Left kidney (tissue), 2 donors: ENCODE data around the gene PRKAG1. TPM values are rescaled to one million over a fixed set of nuclear protein-coding genes. Genes with fewer than 3 reads are reported as not detected.

ENCODE experiments used
- DNase-seq: peaks from one replicate; pipeline ENCODE4 v3.0.0-alpha.2; 2013
- polyA plus RNA-seq: library from polyadenylated mRNA; unstranded; fragments of 120-200 nt; gene quantifications from one replicate; pipeline ENCODE4 v1.2.1, GENCODE V29; 2013; ENCODE audit not compliant: insufficient read length

Gene PRKAG1
- polyA plus RNA-seq, 1 donor = 95.8 TPM

DNA sequence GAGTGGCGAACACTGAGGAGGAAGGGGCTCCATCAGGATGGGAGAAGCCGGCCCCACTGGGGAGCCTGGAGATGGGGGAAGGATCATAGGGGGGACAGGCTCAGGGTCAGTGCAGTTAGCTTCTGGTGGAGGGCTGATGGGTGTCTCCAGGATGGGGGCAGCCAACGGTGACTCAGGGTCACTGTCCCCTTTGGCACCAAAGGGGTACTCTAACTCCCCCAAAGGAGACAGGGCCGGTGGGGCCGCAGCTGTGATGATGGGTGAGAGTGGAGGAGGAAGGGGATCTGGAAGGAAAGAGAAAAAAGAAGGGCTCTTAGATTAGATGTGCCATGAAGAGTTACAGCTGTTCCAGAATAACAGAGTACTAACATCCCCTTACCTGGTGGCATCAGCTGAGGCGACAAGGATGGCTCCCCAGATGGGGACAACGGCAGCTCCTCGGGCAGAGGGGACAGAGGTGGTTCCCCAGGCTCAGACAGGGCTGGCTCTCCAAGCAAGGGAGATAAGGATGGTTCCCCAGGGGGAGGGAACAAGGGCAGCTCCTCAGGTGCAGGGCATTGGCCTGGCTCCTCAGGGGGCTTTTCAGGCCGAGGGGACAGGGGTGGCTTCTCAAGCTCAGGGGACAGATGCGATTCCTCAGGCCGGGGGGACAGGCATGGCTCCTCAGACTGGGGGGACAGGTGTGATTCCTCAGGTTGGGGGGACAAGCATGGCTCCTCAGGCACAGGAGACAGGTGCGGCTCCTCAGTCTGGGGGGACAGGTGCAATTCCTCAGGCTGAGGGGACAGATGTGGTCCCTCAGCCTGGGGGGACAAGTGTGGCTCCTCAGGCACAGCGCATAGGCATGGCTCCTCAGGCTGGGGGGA is 32.2 kb upstream of the PRKAG1 start:
- DNase-seq = no peak

DNA sequence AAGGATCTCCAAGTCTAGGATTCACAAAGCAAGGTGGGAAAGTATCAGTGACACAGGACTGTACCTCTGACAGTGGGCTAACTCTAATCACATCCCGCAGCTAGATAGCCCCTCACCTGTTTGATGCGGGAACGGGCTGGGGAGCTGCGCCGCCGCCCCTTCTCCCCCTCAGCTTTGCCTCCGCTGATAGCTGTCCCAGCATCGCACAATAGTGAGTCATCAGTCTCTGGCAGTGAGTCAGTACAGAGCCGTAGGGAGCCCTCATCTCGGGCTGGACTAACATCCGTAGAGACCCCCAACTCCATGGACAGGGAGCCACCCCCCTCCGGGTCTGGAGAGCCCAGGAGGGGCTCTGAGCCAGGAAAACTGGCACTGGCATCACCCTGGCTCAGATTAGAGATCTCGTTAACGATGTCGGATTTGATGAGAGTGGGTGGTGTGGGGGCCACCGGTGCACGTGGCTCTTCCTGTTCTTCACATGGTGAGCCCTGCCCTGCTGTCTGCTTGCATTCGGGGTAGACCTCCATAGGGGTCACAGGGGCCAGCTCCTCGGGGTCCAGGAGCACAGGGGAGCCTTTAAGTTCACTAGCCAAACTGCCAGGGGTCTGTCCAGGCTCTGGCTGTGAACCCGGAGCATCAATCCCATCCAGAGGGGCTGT is 31.1 kb upstream of the PRKAG1 start:
- DNase-seq = no peak

DNA sequence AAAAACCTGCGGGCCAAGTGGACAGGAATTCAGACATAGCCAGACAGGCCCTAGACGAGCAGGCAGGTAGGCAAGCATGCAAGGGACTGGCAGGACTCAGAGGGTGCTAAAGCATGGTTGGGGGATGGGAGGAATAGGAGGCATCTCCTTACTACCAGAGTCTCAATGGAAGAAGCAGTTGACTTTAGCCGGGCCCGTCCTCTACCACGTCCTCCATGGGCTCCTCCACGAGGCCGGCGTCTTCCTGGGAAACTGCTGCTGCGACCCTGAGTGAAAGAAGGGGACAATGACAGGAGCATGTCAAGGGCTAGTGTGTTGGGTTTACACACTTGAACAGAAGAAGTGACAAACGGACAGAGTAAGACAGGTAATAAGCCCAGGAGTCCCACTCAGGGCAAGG is 30.4 kb upstream of the PRKAG1 start:
- no peak for DNase-seq

DNA sequence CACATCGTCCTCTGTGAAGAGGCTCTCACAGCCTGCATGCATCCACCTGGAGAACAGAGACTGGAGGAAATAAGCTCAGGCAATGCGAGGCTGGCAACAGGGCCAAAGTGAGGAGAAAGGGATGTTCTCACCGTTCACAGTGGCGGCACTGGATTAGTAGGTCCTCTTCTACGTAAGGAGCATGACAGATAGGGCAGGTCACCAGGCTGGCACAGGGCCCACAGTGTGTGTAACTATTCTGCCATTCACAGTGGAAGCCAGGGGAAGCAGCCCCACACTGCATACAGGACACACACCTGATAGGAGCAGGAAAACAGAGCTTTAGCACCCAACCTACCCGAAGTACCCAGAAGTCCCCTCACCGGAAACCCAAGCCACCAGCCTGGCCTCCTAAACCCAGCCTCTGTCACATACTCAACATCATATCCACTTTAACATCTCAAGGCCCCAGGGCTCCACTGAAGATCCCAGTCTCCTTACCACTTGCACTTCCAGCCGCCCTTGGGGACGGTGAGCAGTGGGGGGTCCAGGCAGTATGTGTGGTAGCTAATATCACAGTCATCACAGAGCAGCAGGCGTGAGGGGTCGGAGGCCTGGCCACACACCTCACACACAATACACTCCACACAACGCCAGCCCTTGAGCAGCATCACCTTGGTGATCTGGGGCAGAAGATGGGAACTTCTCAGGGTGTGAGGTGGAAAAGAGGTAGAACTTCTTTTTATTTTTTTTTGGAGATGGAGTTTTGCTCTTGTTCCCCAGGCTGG is 27.7 kb upstream of the PRKAG1 start:
- DNase-seq = no peak

DNA sequence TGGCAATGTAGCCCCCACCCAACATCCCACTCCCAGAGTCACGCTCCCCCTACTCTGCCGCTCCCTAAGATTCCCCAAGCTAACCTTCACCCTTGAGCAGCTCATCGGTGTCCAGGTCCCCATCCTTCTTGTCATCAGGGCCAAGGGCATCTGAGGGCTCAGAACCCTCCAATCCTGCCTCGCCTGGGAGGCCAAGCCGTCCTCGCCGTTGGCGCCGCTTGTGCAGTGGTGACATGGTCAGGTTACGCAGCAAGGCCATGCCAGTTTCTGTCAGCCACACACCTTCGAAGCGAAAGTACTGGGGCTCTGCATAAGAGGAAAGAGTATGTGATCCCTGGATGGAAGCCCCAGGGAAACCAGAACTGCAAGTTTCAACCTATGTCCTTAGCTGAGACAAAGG is 26.1 kb upstream of the PRKAG1 start:
- no peak for DNase-seq

DNA sequence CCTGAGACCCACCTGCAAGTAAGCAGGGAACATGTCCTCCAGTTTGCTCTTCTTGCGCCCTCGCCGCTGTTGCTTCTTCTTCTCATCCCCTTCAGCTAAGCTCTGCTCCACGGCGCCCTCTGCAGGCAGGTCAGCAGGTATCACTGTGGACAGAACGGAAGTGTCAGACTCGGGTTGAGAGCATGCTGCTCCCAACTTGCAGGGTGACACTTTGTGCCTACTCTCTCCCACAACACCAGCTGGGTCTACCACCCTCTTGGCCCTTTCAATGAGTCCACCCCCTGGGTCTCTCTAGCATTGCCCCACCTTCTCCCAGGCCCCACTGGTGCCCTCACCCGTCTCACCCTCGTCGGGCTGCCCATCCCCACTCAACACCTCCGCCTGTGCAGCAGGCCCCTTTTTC is 25.3 kb upstream of the PRKAG1 start:
- no peak for DNase-seq

DNA sequence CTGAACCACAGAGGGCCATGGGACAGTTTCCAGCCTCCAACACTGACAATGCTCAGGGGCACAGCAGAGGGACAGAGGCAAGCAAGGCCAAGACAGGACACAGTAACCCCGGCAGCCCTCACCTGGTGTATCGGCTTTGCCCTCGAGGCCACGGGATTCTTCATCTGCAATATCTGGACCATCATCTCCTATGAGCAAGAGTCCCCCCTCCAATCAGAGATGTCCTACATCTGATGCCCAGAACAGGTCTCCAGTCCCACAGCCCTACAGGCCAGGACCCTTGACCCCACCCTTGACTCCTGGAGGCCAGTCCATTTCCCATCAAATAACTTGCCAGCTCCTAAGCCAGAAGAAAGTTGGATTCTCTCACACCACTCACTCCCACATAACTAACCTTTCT is 24.7 kb upstream of the PRKAG1 start:
- no peak for DNase-seq

DNA sequence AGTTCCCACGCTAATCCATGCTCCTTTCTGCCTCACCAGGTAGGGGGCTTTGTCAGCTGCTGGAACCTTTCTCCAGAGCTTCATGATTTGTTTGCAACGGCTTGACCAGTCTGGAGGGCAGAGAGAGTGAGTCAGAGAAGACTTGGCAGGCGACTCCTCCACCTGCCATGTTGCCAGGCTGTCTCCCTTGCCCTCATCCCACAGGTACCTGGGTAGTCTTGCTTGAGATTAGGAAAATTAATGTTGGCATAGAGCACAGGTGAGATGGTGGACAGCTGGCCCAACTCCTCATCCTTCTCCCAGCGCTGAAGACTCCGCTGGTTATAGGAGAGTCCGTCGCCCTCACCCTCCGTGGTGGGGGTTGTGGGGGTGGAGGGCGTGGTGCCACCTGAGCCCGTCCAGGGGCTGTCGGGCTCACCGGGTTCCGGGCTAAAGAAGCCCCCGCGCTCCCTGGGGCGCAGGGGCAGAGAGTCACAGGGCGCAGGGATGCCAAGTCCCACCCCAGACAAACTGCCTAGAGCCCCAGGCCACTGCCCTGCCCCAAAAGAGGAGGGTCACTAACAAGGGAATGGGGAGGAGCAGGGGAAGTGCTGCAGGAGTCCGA is 23.4 kb upstream of the PRKAG1 start:
- no peak for DNase-seq

DNA sequence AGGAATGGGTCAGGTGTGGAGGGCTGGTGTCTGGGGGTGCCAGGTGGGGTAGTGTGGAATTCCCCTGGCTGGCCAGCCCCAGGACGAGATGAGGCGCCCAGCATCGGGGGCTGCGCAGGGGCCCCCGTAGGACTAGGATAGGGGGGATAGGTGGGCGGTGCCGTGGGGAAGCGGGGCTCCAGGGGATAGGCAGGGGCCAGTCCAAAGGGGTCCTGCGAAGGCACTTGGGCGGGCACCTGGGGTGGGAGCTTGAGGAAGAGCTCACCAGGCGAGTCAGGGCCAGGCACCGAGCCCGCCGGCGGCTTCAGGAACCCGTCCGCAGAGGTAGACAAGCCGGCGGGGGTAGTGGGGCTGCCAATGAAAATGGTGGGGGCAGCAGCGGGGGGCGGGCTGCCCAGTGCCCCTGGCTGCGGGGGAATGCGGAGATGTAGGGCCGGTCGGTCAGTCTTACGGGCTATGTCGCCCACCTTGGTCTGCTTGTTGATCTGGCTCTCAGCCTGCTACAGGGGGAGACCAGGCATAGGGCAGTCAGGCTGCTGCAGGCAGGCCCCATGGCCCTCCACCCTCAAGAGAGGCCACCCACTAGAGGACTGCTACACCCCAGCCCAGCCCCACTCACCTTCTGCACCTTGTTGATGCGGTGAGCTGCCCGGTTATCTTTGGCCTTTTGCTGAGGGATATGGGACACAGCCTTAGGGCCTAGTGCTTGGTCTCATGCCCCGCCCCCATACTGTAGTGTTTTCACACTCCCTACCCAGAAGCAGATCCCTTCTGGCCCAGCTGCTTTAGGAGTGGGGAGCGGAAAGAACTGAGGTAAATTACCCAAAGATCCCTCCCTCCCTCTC is 22.7 kb upstream of the PRKAG1 start:
- DNase-seq = no peak

DNA sequence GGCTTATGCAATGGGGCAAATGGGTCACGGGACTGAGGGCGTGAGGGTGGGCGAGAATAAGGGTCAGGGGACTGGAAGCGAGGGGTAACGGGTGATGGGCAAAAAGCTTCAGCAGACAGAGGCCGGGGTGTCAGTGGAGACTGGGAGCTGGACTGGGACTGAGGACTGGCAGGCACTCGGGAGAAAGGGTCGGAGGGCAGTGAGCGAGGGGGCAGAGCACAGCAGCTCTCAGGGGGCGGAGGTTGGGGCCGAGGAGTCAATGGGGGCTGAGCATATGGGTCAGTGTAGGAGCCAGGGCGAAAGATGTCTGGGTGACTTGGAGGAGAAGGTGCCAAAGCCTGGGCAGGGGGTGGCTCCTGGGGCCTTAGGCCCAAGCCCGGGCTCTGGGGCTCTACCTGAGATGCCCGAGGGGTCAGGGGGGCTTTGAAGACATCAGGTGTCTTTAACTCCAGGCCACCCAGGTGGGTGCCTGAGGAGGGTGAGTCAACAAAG is 21.8 kb upstream of the PRKAG1 start:
- no peak for DNase-seq

DNA sequence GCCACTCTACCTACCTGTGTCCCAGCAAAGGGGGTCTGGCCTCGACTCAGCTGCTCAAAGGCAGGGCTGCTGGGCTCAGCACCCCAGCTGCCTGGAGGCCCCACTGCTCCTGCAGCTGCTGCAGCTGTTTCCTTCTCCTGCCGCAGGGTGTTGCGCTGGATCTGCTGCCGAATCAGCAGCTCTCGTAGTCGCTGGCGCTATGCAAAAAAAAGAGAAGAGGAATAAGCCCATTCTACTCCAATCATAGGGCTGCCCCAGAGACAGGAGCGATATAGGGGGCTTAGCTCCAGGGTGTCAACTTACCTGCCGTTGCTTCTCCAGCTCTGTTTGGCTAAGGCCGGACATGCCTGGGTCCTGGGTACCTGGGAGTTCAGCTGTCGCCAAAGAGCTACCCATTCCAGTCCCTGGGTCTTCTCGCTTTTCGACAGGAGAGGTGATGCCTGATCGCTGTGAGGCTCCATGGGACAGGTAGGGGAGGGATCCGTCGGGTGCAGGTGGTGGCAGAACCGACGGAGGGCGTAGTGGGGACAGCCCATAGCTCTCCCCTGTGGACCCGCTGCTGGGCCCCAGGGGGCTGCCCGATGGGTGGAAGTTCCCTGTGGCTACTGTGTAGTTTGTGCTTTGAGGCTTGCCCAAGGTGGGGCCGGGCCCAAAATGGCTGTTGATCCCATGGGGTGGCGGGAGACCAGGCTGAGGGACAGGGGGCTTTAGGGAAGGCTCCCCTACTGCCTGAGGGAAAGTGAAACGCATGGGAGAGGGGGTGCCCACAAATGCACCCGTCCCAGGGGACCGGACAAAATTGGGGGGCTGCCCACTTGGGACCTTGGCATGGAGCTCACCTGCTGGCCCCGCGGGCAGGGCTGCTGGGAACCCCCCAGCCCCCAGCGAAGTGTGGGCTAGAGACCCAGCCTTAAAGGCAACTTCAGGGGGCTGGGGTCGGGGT is 21.1 kb upstream of the PRKAG1 start:
- DNase-seq = no peak

DNA sequence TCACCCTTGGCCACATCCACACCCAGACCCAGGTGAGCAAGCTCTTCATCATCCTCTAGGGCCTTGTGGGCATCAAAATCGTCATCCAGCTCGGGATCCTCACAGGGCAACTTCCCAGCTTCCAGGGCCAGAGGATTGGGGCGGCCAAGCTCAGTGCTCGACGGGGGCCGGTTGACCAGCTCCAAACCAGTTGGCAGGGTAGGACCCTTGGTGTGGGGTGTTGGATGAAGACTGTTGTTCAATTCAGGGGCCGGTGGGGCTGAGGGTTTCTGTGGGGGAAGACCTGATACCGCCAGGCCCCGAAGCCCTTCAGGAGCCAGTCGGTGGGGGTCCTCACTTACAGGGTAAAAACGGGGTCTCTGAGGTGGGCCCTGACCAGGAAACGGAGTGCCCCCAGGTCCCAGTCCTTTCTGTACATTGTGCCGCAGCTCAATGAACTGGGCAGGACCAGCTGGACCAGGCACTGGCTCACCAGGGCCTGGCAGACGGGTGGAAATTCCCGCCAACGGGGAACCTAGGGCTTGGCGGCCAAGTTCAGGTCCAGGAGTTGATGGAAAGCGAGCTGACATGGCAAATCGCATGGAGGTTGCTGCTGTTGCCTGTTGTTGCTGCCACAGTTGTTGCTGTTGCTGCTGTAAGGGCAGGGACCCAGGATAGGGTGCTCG is 19.8 kb upstream of the PRKAG1 start:
- DNase-seq = no peak

DNA sequence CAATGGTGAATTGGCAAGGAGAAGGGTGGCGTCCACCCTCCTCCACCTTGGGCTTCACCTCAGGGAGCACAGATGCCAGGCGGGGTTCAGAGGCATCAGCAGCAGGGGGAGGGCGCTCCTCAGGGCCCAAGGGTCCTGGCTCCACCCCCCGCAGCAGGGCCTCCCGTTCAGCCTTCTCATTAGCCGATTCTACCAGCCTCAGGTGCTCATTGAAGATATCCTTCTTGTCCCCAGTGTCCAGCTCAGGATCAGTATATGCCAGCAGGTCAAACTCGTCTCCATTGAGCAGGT is 19.3 kb upstream of the PRKAG1 start:
- no peak for DNase-seq

DNA sequence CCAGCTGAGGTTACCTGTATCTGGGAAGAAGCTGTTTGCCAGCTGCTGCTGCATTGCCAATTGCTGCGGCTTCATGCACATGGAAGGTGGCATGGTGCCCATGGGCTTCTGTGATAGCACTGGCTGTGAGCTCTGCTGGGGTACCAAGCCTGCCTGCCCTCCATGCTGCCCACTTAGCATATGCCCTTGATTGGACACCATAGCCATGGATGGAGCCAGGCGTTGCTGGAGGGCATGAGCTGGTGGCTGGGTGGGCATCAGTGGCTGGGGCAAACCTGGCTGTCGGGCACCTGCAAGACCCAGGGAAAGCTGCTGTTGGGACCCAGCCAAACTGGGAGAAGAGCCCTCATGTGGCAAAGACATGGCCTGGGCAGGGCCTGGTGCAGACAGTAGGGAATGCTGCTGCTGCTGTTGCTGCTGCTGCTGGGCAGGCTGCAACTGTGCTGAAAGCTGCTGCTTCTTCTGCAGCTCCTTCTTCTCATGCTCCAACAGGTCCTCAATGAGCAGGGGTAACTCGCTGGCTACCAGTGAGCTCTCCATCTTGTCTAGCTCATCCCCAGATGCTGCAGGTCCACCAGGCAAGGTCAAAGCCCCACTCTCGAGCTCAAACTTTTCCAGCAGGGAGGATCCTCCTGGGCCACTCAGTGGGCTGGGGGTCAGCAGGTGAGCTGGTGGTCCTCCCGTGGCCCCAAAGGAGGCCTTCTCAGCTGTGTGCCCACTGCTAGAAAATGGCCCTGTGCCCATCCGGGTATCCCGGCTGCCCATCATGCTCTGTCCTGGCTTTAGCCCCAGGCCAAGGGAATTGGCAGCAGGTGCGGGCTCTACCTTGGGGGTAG is 18.8 kb upstream of the PRKAG1 start:
- no peak for DNase-seq

DNA sequence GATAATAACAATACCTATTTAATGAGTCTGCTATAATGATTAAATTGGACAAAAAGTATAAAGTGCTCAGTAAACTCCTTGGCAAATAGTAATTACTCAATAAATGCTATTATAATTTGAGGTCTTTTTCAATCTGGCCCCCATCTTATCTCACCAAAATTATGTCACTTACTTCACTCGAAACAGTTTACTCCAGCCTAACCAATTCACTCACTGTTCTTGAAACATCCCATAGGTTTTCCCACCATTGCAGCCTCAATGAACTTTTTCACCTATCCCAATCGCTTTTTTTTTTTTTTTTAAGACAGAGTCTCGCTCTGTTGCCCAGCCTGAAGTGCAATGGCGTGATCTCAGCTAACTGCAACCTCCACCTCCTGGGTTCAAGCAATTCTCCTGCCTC is 17.5 kb upstream of the PRKAG1 start:
- DNase-seq = no peak

DNA sequence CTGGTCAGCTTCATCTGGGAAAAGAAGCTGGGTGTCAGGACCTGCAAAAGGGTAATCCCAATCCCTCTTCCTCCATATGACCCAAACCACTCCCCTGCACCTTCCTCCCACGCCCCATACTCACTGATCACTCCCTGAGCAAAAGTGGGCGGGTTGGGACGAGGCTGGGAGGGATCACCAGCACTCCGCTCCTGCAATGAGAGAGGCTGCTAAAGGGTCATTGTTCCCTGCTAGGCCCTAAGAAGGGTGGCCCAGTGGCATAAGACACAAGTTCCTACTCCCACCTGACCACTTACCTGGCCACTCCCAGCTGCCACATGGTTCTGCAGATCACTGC is 15.7 kb upstream of the PRKAG1 start:
- DNase-seq = no peak

DNA sequence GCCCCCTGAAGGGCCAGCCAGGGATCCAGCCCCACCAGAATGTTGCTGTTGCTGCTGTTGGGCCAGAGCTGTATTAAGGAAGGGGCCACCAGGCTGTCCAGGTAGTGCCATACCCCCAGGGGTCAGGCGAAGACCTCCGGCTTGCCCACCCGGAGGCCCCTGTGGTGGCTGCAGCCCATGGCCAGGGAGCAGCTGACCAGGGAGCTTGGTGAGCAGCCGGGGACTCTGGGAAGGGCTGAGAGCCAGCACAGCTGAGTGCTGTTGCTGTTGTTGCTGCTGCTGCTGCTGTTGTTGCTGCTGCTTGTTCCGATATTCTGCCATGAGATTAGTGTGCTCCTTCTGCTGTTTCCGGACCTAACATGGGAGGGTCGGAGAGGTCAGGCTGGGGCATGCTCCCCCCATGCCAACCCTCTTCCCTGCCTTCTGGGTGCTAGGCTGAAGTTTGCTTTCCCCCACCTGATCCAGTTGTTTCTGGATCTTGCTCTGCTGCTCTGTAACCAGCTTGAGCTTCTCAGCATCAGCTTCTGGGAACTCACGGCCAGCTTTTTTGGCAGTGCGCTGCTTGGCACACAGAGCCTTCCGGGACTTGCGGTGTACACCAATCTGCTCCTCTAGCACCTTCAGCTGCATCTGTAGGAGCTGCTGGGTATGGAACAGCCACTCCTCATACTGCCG is 15.2 kb upstream of the PRKAG1 start:
- no peak for DNase-seq

DNA sequence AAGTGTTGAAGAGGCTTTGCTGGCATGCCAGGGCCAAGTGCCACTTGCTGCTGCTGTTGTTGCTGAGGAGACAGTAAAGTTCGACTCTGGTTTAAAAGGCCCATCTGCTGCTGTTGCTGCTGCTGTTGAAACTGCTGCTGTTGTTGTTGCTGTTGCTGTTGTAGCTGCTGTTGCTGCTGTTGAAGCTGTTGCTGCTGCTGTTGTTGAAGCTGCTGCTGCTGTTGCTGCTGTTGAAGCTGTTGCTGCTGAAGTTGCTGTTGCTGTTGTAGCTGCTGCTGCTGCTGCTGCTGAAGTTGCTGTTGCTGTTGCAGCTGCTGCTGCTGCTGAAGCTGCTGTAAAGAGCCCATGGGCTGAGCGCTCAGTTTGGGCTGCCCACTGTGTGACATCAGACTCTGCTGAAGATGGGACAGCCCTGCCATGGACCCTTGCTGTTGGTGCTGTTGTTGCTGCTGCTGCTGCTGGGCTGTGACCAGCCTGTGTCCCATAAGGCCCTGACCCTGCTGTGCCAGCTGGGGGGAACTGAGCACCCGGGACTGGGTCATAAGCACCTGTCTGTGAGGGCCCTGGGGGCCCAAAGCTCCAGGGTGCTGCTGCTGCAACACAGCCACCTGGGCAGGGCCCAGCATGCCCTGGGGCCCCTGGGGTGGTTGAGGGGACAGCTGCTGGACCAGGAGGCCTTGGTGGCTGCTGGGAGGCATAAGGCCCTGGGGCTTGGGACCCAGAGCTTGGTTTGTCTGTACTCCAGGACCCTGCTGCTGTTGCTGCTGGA is 14.3 kb upstream of the PRKAG1 start:
- no peak for DNase-seq
